Fibroblast of skin of left quadriceps (primary cell): Measurements from ENCODE around the gene ARHGEF12.

Source experiments
- DNase-seq, 2 experiments: peaks; one replicate each; pipeline ENCODE4 v3.0.0-alpha.2; 2013; ENCODE audit warnings: low read depth in 2 of 2

The ARHGEF12 gene

GRCh38 chr11:120386774-120387371 is 50.7 kb downstream of the ARHGEF12 start:
- no peak for DNase-seq

- DNase-seq: no peak
Observed at GRCh38 chr11:120388261-120388660, 52.0 kb downstream of the ARHGEF12 start.

GRCh38 chr11:120389693-120390584 is 53.7 kb downstream of the ARHGEF12 start:
- no peak for DNase-seq

- no peak for DNase-seq
Observed at GRCh38 chr11:120390585-120390922, 54.3 kb downstream of the ARHGEF12 start.

DNA sequence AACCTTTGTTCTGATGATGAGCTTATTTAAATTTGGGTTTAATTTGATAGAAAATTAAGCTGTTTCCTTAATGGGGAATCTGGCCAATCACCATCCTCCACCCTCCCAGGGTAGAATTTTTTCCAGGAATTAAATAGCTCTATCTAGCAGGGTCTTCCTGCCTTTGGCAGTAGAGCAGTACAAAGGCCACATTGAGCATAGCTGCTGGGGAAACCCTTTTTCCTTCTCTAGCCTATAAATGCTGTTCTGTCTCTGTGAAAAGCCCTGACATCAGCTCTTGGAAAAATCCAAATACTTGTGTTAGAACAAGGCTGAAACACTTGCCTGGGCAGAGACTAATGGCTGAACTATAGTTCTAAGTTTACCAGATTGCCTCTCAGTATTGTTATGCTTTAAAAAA is 55.1 kb downstream of the ARHGEF12 start:
- no peak for DNase-seq

DNA sequence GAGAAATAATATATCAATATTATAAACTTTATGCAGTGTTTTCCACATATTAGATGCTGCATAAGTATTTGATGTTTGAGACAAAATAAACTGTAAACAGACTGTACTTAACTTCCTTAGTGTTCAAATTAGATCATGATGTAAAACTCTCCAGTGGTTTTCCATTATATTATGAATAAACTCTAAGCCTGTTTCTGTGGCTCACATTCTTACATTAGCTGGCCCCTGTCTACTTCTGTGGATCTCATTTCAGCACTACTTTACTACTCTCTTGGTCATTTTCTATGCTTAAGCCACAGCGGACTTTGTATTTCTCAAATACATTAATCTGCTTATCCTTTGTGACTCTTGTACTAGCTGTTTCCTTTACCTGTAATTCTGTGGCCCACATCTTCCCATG is 55.6 kb downstream of the ARHGEF12 start:
- no peak for DNase-seq

DNA sequence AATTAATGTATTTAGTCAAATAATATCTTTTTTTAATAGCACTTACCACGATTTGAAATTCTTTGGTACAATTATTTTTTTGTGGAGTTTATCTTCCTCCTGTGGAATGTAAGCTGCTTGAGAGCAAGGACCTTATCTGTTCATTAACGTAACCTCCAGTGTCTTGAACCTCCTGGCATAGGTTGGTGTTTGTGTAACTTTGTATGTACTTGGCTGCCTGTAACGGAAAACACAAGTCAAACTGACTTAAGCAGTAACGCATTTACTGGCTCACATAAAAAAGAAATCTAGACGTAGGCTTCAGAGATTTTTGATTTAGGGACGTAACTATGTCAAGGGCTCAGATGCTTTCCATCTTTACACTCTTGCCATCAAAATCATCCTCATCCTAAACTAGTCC is 56.1 kb downstream of the ARHGEF12 start:
- DNase-seq: no peak

DNA sequence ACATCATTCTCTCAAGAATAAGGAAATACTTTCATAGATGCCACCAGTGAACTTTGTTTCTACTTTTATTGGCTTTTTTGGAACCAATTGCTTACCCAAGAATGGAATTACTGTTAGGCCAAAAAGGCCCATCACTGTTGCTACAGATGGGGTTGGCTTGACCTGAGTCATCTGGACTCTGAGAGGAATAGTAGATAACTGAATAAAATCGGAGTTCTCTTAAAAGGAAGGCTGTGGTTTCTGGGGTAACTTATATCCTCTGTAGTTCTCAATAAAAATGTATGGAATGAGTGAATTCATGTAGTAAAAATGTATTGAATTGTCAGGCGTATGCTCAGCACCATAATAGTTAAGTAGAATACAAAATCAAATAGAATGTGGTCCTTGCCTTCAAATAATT is 56.6 kb downstream of the ARHGEF12 start:
- DNase-seq: peak; percentile 65 to 68

- no peak for DNase-seq
Observed at GRCh38 chr11:120394119-120394518, 57.9 kb downstream of the ARHGEF12 start.

GRCh38 chr11:120395778-120396177 is 59.6 kb downstream of the ARHGEF12 start:
- DNase-seq: no peak

GRCh38 chr11:120398132-120398531 is 61.9 kb downstream of the ARHGEF12 start:
- DNase-seq: peak in 1 of 2 experiments; percentile 32

- no peak for DNase-seq
Observed at GRCh38 chr11:120399307-120399706, 63.1 kb downstream of the ARHGEF12 start.

- peak; percentile 95 for DNase-seq
Observed at GRCh38 chr11:120400564-120401364, 64.6 kb downstream of the ARHGEF12 start.

DNA sequence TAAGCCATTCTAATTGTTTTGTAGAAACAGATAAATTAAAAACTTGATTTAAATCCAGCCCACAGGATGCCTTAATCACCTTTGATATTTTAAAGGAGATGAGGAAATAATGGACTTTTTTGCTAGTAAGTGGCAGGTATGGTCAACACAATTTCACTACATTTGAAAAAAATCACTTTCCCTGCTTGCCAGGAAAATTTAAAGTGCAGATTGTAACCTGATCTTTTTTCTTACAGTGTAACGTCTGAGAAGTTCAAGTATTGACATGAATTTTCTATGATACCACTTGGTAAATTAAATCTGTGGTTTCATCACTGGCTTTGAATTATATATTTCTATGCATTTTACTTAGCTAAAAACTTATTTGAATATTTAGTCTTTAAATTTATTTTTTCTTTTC is 65.3 kb downstream of the ARHGEF12 start:
- DNase-seq: no peak

DNA sequence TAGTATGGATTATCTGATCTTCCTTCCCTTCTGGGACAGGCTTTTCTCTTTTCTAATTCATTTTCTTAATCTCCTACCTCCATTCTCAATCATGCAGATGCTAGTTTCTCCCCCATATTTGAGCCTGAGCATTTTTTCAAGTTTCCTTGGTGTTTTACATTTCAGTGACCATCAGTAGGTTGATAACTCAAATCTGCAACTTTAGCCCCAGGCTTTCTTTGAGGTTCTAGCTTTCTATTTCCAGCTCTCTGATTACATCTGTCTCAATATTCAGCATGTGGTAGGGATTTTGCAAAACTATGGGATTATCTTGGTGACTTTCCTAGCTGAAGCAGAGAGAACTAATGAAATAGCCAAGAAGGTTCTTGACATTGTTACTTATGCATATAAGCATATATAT is 67.8 kb downstream of the ARHGEF12 start:
- no peak for DNase-seq

- no peak for DNase-seq
Observed at GRCh38 chr11:120404495-120404894, 68.3 kb downstream of the ARHGEF12 start.

- no peak for DNase-seq
Observed at GRCh38 chr11:120409655-120410054, 73.4 kb downstream of the ARHGEF12 start.

DNA sequence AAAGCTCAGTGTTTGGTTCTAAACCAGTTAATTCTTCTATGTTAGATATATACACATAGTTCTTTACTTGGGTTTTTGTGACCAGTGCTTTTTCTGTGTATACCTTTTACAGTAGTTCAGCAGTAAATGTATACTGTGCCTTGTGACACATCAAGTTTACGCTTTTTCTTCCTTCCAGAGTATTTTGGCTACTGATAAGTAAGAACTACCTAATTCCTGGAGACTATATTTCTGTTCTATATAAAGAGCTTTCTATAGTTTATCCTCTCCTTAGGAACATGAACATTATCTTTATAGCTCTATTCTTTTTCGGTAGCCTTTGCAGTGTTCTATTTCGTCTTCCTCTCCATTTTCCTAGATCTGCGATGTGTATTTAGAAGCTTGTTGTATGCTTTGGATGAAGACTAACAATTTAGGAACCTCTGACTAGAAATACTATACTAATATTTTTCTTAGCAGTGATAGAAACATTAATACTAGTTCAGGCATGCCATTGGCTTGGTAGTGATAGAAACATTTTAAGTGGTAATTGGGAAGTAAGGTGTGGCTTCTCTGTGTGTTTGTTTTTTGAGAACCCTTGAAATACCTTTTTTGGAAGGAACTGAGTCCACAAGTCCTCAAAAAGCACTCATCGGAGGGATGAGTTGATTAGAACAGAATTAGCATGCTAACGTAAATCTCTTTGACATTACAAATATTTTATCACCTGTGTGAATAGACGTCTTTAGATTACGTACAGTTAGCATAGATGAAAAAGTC is 74.6 kb downstream of the ARHGEF12 start:
- no peak for DNase-seq

GRCh38 chr11:120413480-120413879 is 77.3 kb downstream of the ARHGEF12 start:
- DNase-seq: peak; percentile 80 to 81

DNA sequence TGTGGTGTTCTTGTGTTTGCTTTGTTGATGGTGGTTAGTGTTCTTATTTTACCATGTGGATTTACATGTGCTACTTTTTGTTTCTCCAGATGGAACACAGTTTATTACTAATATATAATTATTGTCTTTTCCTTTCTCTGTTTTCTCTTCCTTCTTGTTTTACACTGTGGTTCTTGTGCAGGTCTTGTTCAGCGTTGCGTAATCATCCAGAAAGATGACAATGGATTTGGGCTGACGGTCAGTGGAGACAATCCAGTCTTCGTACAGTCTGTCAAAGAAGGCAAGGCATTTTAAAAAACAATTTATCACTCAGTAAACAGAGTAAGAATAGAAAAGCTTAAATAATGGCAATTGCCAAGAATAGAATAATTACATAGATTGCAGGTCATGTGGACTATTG is 84.4 kb downstream of the ARHGEF12 start:
- no peak for DNase-seq

GRCh38 chr11:120424185-120424969 is 88.2 kb downstream of the ARHGEF12 start:
- no peak for DNase-seq
